Breast epithelium (tissue), 3 donors: ENCODE results near the gene PDLIM5.

Source experiments
- POLR2A ChIP-seq: fragments of 450-650 bp; IDR thresholded peaks from one replicate; pipeline ENCODE4 v1.6.1; 2016; ENCODE audit warnings: antibody characterized with exemption, mild to moderate bottlenecking, moderate library complexity
- TF ChIP-seq, protein P1 (sequence below), 3 donors: fragments of 450-650 bp; IDR thresholded peaks; one replicate each; pipeline ENCODE4 v1.5.1; 2016 to 2017; ENCODE audit warnings: antibody characterized with exemption in 3 of 3, mild to moderate bottlenecking in 3 of 3, moderate library complexity in 3 of 3

DNA sequence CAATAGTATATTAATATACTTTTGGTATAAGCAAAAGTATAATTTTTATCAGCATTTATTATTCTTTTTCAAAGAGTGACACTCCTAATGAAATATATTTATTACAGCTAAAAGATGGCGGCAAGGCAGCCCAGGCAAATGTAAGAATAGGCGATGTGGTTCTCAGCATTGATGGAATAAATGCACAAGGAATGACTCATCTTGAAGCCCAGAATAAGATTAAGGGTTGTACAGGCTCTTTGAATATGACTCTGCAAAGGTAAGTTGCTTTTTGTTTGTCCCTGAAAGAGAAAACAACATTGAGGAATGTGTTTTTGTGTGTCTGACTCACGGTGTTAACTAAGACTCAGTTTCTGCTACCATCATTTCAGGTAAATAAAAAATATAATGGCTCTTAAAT is 71.9 kb downstream of the PDLIM5 start:
- TF ChIP-seq, protein P1, sequence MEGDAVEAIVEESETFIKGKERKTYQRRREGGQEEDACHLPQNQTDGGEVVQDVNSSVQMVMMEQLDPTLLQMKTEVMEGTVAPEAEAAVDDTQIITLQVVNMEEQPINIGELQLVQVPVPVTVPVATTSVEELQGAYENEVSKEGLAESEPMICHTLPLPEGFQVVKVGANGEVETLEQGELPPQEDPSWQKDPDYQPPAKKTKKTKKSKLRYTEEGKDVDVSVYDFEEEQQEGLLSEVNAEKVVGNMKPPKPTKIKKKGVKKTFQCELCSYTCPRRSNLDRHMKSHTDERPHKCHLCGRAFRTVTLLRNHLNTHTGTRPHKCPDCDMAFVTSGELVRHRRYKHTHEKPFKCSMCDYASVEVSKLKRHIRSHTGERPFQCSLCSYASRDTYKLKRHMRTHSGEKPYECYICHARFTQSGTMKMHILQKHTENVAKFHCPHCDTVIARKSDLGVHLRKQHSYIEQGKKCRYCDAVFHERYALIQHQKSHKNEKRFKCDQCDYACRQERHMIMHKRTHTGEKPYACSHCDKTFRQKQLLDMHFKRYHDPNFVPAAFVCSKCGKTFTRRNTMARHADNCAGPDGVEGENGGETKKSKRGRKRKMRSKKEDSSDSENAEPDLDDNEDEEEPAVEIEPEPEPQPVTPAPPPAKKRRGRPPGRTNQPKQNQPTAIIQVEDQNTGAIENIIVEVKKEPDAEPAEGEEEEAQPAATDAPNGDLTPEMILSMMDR (IDR thresholded peaks at IDR 0.05) = no peak
- no peak for TF ChIP-seq POLR2A
